Measurements from ENCODE around the gene ZBTB3. TPM values are rescaled to one million over a fixed set of nuclear protein-coding genes. Genes with fewer than 3 reads are reported as not detected.

Gene ZBTB3
- total and polyA plus RNA-seq, 9 of the 15 experiments (the other 6 are each of a cell fraction or from before 2014, with no cell fraction given): 1.9 to 10.0 (median 4.9) TPM

- TF ChIP-seq ATF3 (IDR thresholded peaks at IDR 0.05) (peak; percentile 44; the same call in 1 of the 2 replicates), ATF3 (CRISPR knock-in tag; conservative IDR thresholded peaks at IDR 0.05) (no peak), EP400 (IDR thresholded peaks at IDR 0.05) (0 out of 2 replicates have a peak, but pooled peaks have one; percentile 79), RBM14 (IDR thresholded peaks at IDR 0.05; ENCODE audit: borderline replicate concordance, insufficient read depth, low read depth, low read length) (no peak), HDAC3 (IDR thresholded peaks at IDR 0.05; ENCODE audit: borderline replicate concordance, partially characterized antibody) (no peak), ASH1L (IDR thresholded peaks at IDR 0.05; ENCODE audit: borderline replicate concordance, low read depth, partially characterized antibody) (peak; percentile 89), SAFB2 (IDR thresholded peaks at IDR 0.05; ENCODE audit: borderline replicate concordance, low read depth, low read length, severe bottlenecking) (no peak), ZC3H8 (IDR thresholded peaks at IDR 0.05) (no peak), PCBP2 (IDR thresholded peaks at IDR 0.05; ENCODE audit: low read depth, low read length, poor library complexity, severe bottlenecking) (no peak), ZBTB5 (IDR thresholded peaks at IDR 0.05) (no peak), ZBTB12 (CRISPR knock-in tag; IDR thresholded peaks at IDR 0.05) (no peak), MAX (CRISPR knock-in tag; IDR thresholded peaks at IDR 0.05) (no peak), TFAM (CRISPR knock-in tag; conservative IDR thresholded peaks at IDR 0.05) (no peak), PURB (CRISPR knock-in tag; IDR thresholded peaks at IDR 0.05; ENCODE audit: low read depth) (no peak), ZNF655 (CRISPR knock-in tag; IDR thresholded peaks at IDR 0.05) (no peak), POLR2A (conservative IDR thresholded peaks at IDR 0.05) (no peak), TBL1XR1 (IDR thresholded peaks at IDR 0.05; ENCODE audit: low read length in 2 of 2) (no peak), GABPA (tag; conservative IDR thresholded peaks at IDR 0.05; ENCODE audit: low read depth) (no peak), ELK1 (CRISPR knock-in tag; IDR thresholded peaks at IDR 0.05) (no peak)
Observed at GRCh38 chr11:62727872-62728170, 26.1 kb downstream of the ZBTB3 start (continued).

Data from K562 (cell line).